Transverse colon (tissue), 4 donors: ENCODE measurements around the gene KLF15. TPM values are rescaled to one million over a fixed set of nuclear protein-coding genes. Genes with fewer than 3 reads are reported as not detected.

ENCODE experiments used
- DNase-seq: peaks from one replicate; pipeline ENCODE4 v3.0.0-alpha.2; 2019
- H3K27ac ChIP-seq, 4 donors: fragments of 200-600 bp; sonication (generic); 2 replicates each; pipeline ENCODE4 v1.5.1; 2016 to 2018; ENCODE audit warnings: inconsistent platforms in 4 of 4
- H3K27me3 ChIP-seq: fragments of 200-600 bp; sonication (generic); 2 replicates; pipeline ENCODE4 v1.5.1; 2017; ENCODE audit warnings: inconsistent platforms
- H3K36me3 ChIP-seq, 4 donors: fragments of 200-600 bp; sonication (generic); 2 replicates each; pipeline ENCODE4 v1.5.1; 2017 to 2019; ENCODE audit warnings: inconsistent platforms in 4 of 4
- H3K4me1 ChIP-seq, 4 donors: fragments of 200-600 bp; sonication (generic); 2 replicates each; pipeline ENCODE4 v1.5.1; 2017 to 2020; ENCODE audit warnings: inconsistent platforms in 4 of 4
- H3K4me3 ChIP-seq, 4 donors: fragments of 200-600 bp; sonication (generic); 1 replicate in 1 of 4; 2 replicates in 3 of 4; pipeline versions ENCODE4 v1.5.1 to v1.6.1; 2017 to 2019; ENCODE audit warnings: inconsistent platforms in 4 of 4
- H3K9me3 ChIP-seq, 2 donors: fragments of 200-600 bp; sonication (generic); 2 replicates each; pipeline ENCODE4 v1.5.1; 2017 to 2019; ENCODE audit warnings: inconsistent platforms in 2 of 2
- EP300 ChIP-seq: sonication (generic); formaldehyde crosslinking; IDR thresholded peaks from one replicate; pipeline ENCODE4 v1.6.1; 2017; ENCODE audit warnings: antibody characterized with exemption, low read depth
- POLR2A ChIP-seq: fragments of 450-650 bp; IDR thresholded peaks from one replicate; pipeline ENCODE4 v1.6.1; 2016; ENCODE audit warnings: antibody characterized with exemption, mild to moderate bottlenecking, moderate library complexity
- POLR2AphosphoS5 ChIP-seq, 3 donors: sonication (generic); formaldehyde crosslinking; IDR thresholded peaks; one replicate each; pipeline ENCODE4 v1.6.1; 2016; ENCODE audit warnings: antibody characterized with exemption in 3 of 3
- WGBS, 2 donors: methylation state at CpG; one replicate each; pipeline ENCODE4 v1.1.5; 2018; ENCODE audit warnings: low coverage in 1 of 2; 5-methylcytosine and 5-hydroxymethylcytosine counted together
- in situ Hi-C, 4 donors: fragments of 200-750 bp; cut with MboI; loops; one replicate each; pipeline versions ENCODE4 v1.15.0 to v1.15.1; 2017; ENCODE audit warnings: low sequenced_read_pairs in 3 of 4, low pct_ligation_motif_present in 1 of 4, low pct_unique_long_range_greater_than_20kb in 1 of 4
- intact Hi-C: fragments of 100-400 bp; cut with DNase I; formaldehyde crosslinking; loops from one replicate; pipeline ENCODE4 v1.15.1; 2023; ENCODE audit warnings: low total_unique reads
- total RNA-seq, 4 donors: library from RNA; depleted of rRNA; stranded (reverse); fragments of >200 nt; gene quantifications; one replicate each; pipeline ENCODE4 v1.1.0, GENCODE V29; 2016
- TF ChIP-seq, protein P1 (sequence below), 5 experiments: fragments of 200-600 bp in 3 of 5; fragments of 450-650 bp in 2 of 5; sonication (generic) in 3 of 5; IDR thresholded peaks; 1 replicate in 2 of 5; 2 replicates in 3 of 5; pipeline ENCODE4 v1.5.1; 2016 to 2017; ENCODE audit warnings: antibody characterized with exemption in 5 of 5, inconsistent platforms in 3 of 5, mild to moderate bottlenecking in 2 of 5, moderate library complexity in 1 of 5

The KLF15 gene
- total RNA-seq, 4 donors from 2014 or later: 4.0 to 19.5 (median 8.4) TPM

GRCh38 chr3:126347543-126348161 lies 9.6 kb downstream of the KLF15 start:
- TF ChIP-seq POLR2AphosphoS5 (IDR thresholded peaks at IDR 0.05) (peak in 1 of 3 donors; percentile 18), EP300 (peak; percentile 49), POLR2A (no peak)
- TF ChIP-seq, protein P1, sequence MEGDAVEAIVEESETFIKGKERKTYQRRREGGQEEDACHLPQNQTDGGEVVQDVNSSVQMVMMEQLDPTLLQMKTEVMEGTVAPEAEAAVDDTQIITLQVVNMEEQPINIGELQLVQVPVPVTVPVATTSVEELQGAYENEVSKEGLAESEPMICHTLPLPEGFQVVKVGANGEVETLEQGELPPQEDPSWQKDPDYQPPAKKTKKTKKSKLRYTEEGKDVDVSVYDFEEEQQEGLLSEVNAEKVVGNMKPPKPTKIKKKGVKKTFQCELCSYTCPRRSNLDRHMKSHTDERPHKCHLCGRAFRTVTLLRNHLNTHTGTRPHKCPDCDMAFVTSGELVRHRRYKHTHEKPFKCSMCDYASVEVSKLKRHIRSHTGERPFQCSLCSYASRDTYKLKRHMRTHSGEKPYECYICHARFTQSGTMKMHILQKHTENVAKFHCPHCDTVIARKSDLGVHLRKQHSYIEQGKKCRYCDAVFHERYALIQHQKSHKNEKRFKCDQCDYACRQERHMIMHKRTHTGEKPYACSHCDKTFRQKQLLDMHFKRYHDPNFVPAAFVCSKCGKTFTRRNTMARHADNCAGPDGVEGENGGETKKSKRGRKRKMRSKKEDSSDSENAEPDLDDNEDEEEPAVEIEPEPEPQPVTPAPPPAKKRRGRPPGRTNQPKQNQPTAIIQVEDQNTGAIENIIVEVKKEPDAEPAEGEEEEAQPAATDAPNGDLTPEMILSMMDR (IDR thresholded peaks at IDR 0.05): no peak
- Histone ChIP-seq H3K27me3 (no peaks in the 10 kb centered on the region), H3K4me1 (no peaks in the 10 kb centered on the region), H3K4me3 (no peak overlapping the region), H3K27ac (peak overlapping the region in 2 of 4 donors; percentile 9 to 25), H3K36me3 (no peaks in the 10 kb centered on the region), H3K9me3 (no peaks in the 10 kb centered on the region)
- in situ Hi-C loops (no loop called here), intact Hi-C loops (no loop called here)
- 50 to 79% methylated on average over 1 to 8 of the region's 8 CpGs for WGBS, 2 donors
- DNase-seq: no peak

DNA sequence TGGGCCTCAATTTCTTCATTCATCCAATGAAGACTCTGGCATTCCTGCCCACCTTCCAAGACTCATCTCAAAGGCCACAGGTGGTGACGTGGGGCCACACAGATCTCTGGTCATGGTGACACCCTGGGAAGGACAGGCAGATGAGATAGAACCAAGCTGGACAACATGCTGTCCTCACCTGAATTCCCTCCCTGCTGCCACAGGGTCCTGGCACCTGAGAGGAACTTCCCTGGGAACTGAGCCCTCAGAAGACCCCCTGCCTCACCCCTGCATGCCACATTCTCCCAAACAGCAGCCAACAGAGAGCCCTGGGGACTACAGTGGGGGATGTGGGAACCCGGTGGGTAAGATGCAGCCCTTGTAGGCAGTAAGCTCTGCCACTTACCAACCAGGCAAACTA lies 10.7 kb downstream of the KLF15 start:
- 86% methylated on average over 2 of the region's 2 CpGs; no CpG with 5 or more reads in 1 of the 2 donors for WGBS, 2 donors
- Histone ChIP-seq H3K27me3 (no peaks in the 10 kb centered on the region), H3K4me3 (no peak overlapping the region), H3K27ac (no peak overlapping the region), H3K36me3 (no peaks in the 10 kb centered on the region), H3K4me1 (no peaks in the 10 kb centered on the region), H3K9me3 (no peaks in the 10 kb centered on the region)
- peak; percentile 3 for DNase-seq
- intact Hi-C loops: no loop called here
- TF ChIP-seq POLR2A (no peak), EP300 (no peak), POLR2AphosphoS5 (IDR thresholded peaks at IDR 0.05) (no peak)
- TF ChIP-seq, protein P1 (IDR thresholded peaks at IDR 0.05): no peak
- in situ Hi-C loops: no loop called here

DNA sequence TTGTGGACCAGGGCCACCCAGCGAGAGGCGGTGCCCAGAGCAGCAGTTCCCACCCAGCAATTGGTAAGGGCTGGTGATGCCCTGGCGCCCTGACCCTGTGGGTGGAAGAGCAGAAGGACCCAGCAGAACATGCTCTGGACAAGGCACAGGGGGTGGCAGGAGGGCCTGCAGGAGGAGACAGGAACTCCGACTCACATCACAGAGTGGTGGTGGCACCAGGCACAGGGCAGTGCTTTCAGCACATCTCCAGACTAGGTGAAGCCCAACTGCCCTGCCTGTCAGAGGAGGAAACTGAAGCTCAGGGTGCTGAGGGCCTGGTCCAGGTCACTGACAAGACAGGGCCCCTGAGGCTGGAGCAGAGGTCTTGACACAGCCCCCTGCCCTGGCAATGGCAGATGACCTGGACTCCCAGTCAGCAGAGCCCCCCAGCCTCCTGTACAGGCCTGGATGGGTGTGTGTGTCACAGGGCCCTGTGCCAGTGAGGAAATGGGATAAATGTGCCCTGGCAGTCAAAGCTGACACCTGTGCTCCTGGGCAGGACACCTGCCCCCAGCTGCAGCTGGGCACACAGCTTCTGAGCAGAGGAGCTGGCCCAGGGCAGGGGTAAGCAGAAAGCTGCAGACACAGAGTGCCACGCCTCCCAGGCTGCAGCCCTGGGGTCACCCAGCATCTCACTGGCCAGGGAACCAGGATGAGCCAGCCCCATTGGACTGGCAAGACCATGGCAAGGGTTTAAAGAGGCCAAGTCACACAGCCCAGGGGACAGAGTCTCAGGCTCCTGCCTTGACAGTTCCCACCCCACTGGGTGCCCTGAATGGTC lies 11.4 kb downstream of the KLF15 start:
- no peak for TF ChIP-seq POLR2A
- no peak for TF ChIP-seq POLR2AphosphoS5 (IDR thresholded peaks at IDR 0.05)
- no peak for TF ChIP-seq EP300
- TF ChIP-seq, protein P1 (IDR thresholded peaks at IDR 0.05): no peak
- no peaks in the 10 kb centered on the region for H3K9me3 ChIP-seq
- H3K36me3 ChIP-seq: no peaks in the 10 kb centered on the region
- in situ Hi-C loops: no loop called here
- 83 to 85% methylated on average over 2 to 5 of the region's 5 CpGs for WGBS, 2 donors
- intact Hi-C loops: no loop called here
- no peaks in the 10 kb centered on the region for H3K4me1 ChIP-seq
- DNase-seq: peak; percentile 4
- no peak overlapping the region for H3K4me3 ChIP-seq
- no peak overlapping the region for H3K27ac ChIP-seq
- no peaks in the 10 kb centered on the region for H3K27me3 ChIP-seq

- in situ Hi-C loops (no loop called here), intact Hi-C loops (no loop called here)
- Histone ChIP-seq H3K27ac (no peak overlapping the region), H3K27me3 (no peaks in the 10 kb centered on the region), H3K4me3 (no peak overlapping the region), H3K36me3 (no peaks in the 10 kb centered on the region), H3K4me1 (no peaks in the 10 kb centered on the region), H3K9me3 (no peaks in the 10 kb centered on the region)
- TF ChIP-seq POLR2A: no peak
- TF ChIP-seq POLR2AphosphoS5 (IDR thresholded peaks at IDR 0.05): no peak
- no peak for TF ChIP-seq EP300
- TF ChIP-seq, protein P1 (IDR thresholded peaks at IDR 0.05): no peak
- no peak for DNase-seq
- WGBS, 2 donors: 83 to 92% methylated on average over 2 to 7 of the region's 7 CpGs
These were observed 12.0 kb downstream of the KLF15 start for GRCh38 chr3:126345231-126345630.
